ENCODE results near the gene ABHD3. TPM values are rescaled to one million over a fixed set of nuclear protein-coding genes. Genes with fewer than 3 reads are reported as not detected.

The ABHD3 gene, protein sequence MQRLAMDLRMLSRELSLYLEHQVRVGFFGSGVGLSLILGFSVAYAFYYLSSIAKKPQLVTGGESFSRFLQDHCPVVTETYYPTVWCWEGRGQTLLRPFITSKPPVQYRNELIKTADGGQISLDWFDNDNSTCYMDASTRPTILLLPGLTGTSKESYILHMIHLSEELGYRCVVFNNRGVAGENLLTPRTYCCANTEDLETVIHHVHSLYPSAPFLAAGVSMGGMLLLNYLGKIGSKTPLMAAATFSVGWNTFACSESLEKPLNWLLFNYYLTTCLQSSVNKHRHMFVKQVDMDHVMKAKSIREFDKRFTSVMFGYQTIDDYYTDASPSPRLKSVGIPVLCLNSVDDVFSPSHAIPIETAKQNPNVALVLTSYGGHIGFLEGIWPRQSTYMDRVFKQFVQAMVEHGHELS
- total RNA-seq: 10 to 100 TPM in 1 of 9 donors, 1 to 10 TPM in 8; 2.1 to 15.6 (median 3.8) TPM
- polyA plus RNA-seq: 1 to 10 TPM; 8.0 to 8.7 TPM
- long read RNA-seq, donor 1, partial matches to known transcripts: 0 of 3 reads
- long read RNA-seq, donor 1, other reads (novel, unspliced or antisense): 2 of 3 reads
- long read RNA-seq, donor 2, transcript ABHD3-201 (9 exons, 2,064 nt): major isoform, 7 of 16 reads
- long read RNA-seq, donor 2, partial matches to known transcripts: 0 of 16 reads
- long read RNA-seq, donor 2, other reads (novel, unspliced or antisense): 5 of 16 reads
- long read RNA-seq, donor 3, partial matches to known transcripts: 0 of 8 reads
- long read RNA-seq, donor 3, other reads (novel, unspliced or antisense): 5 of 8 reads

DNA sequence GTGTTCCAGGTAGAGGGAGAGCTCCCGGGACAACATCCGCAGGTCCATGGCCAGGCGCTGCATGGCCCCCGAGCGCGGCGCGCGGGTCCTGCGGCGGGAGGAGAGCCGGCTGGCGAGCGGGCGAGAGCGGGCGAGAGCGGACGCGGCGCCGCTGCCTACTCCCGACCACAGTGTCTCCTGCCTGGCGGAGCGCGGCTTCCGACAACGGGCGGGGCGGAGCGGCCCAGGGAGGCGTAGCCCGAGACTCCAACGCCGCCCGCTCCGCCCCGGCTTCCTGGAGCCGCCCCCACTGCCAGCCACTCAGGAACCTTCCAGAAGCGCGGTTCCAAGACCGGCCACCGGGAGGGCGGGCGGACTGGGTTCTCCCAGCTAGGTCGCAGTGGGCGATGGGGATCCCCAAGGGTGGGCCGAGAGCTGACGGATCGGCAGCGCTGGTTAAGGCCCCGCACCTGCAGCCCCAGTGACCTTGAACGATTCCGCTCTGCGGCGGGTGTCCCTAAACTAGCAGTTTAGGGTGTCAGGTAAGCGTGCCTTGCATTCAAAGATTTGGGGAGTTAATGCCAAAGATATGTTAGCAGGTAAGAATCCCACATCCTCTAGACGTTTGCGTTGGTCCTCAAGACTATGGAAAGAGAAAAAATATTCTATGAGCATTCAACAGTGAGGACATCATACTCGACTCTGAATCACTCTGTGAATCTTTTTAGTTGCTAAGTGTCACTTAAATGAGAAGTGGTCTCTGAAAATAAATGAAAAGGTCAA lies at the start of gene ABHD3:
Gene ABHD3, minus strand, starts transcription at position 172 of the 762 bp plus-strand sequence. Its CDS starts 109 bp downstream, at position 63.
- 2 to 25% (median 8%) methylated on average over 11 to 60 of the region's 60 CpGs for WGBS, 4 donors

DNA sequence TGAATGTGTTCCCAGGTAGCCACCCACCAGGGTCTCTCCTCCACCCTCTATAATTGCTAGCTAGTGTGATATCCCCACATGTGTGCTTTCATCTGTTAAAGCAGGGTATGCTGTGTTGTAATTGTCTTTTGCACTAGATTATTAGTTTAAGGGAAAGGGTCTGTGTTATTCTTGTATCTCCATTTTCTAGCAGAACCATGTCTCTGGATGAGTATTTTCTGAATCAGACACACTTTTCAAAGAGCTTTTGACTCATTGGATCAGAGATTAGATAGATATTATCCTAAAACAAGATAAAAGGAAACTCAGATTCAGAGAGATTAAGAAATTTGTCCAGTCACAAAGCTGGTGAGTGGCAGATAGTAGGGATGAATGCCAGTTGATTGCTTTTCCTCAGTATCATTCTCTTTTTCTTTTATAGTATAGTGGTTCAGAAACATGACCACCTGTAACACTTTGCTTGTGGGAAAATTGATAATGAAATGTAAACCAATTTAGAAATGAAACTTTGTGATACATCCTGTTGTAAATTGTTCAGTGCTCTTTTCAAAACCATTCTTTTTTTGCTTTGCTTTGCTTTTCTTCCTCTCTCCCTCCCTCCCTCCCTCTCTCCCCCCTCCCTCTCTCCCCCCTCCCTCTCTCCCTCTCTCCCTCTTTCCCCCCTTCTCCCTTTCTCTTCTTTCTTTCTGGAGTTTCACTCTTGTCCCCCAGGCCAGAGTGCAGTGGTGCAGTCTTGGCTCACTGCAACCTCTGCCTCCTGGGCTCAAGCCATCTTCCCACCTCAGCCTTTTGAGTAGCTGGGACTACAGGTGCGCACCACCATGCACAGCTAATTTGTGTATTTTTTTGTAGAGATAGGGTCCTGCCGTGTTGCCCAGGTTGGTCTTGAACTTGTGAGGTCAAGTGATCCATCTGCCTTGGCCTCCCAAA lies 43.5 kb upstream of the ABHD3 start:
- Histone ChIP-seq H3K27ac (no peak overlapping the region), H3K36me3 (no peaks in the 10 kb centered on the region), H3K9me3 (no peaks in the 10 kb centered on the region), H3K4me1 (peaks cover 0 to 41% (median 18%) of the 10 kb centered on the region in 12 donors), H3K27me3 (no peaks in the 10 kb centered on the region), H3K4me3 (no peak overlapping the region)
- no peak for TF ChIP-seq POLR2A (IDR thresholded peaks at IDR 0.05)
- TF ChIP-seq, protein P1, sequence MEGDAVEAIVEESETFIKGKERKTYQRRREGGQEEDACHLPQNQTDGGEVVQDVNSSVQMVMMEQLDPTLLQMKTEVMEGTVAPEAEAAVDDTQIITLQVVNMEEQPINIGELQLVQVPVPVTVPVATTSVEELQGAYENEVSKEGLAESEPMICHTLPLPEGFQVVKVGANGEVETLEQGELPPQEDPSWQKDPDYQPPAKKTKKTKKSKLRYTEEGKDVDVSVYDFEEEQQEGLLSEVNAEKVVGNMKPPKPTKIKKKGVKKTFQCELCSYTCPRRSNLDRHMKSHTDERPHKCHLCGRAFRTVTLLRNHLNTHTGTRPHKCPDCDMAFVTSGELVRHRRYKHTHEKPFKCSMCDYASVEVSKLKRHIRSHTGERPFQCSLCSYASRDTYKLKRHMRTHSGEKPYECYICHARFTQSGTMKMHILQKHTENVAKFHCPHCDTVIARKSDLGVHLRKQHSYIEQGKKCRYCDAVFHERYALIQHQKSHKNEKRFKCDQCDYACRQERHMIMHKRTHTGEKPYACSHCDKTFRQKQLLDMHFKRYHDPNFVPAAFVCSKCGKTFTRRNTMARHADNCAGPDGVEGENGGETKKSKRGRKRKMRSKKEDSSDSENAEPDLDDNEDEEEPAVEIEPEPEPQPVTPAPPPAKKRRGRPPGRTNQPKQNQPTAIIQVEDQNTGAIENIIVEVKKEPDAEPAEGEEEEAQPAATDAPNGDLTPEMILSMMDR (IDR thresholded peaks at IDR 0.05): no peak
- DNase-seq: no peak
- no peak for ATAC-seq
- intact Hi-C loops (cut with DNase I): loop anchor here in 3 of 10 donors (10.0 kb wide), 3 partner anchors 47 to 143 kb away; partner anchors contain the start of genes ESCO1 (in 1 of the 3) and SNRPD1 (in 1 of the 3)
- WGBS, 4 donors: 78 to 93% (median 83%) methylated on average over 2 of the region's 2 CpGs

More for the DNA sequence above, at the start of gene ABHD3:
- TF ChIP-seq, protein P1 (IDR thresholded peaks at IDR 0.05): peak in 11 of 12 donors; percentile 17 to 63 (median 48)
- peak; percentile 70 to 97 for TF ChIP-seq POLR2A (IDR thresholded peaks at IDR 0.05)
- DNase-seq (peak; percentile 94 to 97 (median 95)), ATAC-seq (peak; percentile 99 to 100 (median 100))
- H3K27ac ChIP-seq: peak within 1 kb of the TSS; percentile 45 to 97 (median 92)
- H3K4me3 ChIP-seq: peak within 1 kb of the TSS; percentile 46 to 99 (median 88)
- H3K36me3 ChIP-seq: peaks cover 0 to 18% (median 0%) of the 10 kb centered on the region in 9 donors
- no peaks in the 10 kb centered on the region for H3K27me3 ChIP-seq
- intact Hi-C loops (cut with DNase I): loop anchor here in 8 of 10 donors (1.0 to 10.0 kb wide), 10 partner anchors 35 to 128 kb away; partner anchors contain the start of genes MIB1 (in 5 of the 8), ESCO1 (in 4 of the 8) and SNRPD1 (in 2 of the 8)
- no peaks in the 10 kb centered on the region for H3K9me3 ChIP-seq
- H3K4me1 ChIP-seq: peaks cover 0 to 21% (median 7%) of the 10 kb centered on the region in 12 donors

DNA sequence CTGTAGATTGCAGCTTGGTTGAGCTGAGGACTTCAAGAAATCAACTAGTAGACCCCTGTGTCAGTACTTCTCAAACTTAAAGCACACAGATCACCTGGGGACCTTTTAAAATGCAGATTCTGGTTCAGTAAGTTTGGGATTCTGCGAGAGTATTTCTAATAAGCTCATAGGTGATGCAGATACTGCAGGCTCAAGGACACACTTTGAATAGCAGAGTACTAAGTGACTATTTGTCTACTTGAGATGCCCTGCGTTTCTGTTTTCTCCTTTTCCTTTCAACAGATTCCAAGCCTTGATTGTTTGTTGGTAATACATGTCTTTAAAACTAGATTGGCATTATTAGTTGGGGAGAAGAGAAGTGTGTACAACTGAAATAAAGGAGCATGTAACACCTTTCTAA lies 42.7 kb upstream of the ABHD3 start:
- intact Hi-C loops (cut with DNase I): loop anchor here in 3 of 10 donors (10.0 kb wide), 3 partner anchors 48 to 142 kb away; partner anchors contain the start of genes ESCO1 (in 1 of the 3) and SNRPD1 (in 1 of the 3)
- no peaks in the 10 kb centered on the region for H3K36me3 ChIP-seq
- ATAC-seq (no peak), DNase-seq (no peak)
- 38 to 48% (median 42%) methylated on average over 2 of the region's 2 CpGs for WGBS, 4 donors
- no peak overlapping the region for H3K27ac ChIP-seq
- TF ChIP-seq, protein P1 (IDR thresholded peaks at IDR 0.05): no peak
- TF ChIP-seq POLR2A (IDR thresholded peaks at IDR 0.05): no peak
- H3K27me3 ChIP-seq: no peaks in the 10 kb centered on the region
- no peaks in the 10 kb centered on the region for H3K9me3 ChIP-seq
- peaks cover 0 to 42% (median 23%) of the 10 kb centered on the region in 12 donors for H3K4me1 ChIP-seq
- H3K4me3 ChIP-seq: no peak overlapping the region

Measured in heart left ventricle (tissue), 16 donors.